Mesendoderm (in vitro differentiated cells): ENCODE results near the gene NMNAT3.

ENCODE experiments used
- DNase-seq: peaks from one replicate; pipeline ENCODE4 v3.0.0; 2013
- H2AK5ac ChIP-seq: 2 replicates; pipeline ENCODE4 v1.6.1; 2013; ENCODE audit warnings: low read length, inconsistent platforms
- H2BK120ac ChIP-seq: 2 replicates; pipeline ENCODE4 v1.6.1; 2013; ENCODE audit warnings: low read depth, mild to moderate bottlenecking, low read length, moderate library complexity, mixed read lengths
- H2BK15ac ChIP-seq: replicated peaks from 2 replicates; pipeline ENCODE4 v1.6.1; 2013; ENCODE audit warnings: low read depth, mild to moderate bottlenecking, moderate library complexity
- H2BK5ac ChIP-seq: 2 replicates; pipeline ENCODE4 v1.6.1; 2013; ENCODE audit warnings: low read length, inconsistent platforms
- H3K18ac ChIP-seq: 2 replicates; pipeline ENCODE4 v1.6.1; 2013; ENCODE audit warnings: mild to moderate bottlenecking, low read length, mixed read lengths
- H3K23ac ChIP-seq: one replicate; pipeline ENCODE4 v1.6.1; 2013; ENCODE audit warnings: low read length
- H3K27ac ChIP-seq: 2 replicates; pipeline ENCODE4 v1.5.1; 2013; ENCODE audit warnings: low read depth, mild to moderate bottlenecking, inconsistent platforms, low read length, moderate library complexity
- H3K27me3 ChIP-seq: 2 replicates; pipeline ENCODE4 v1.6.1; 2013; ENCODE audit warnings: low read length, control low read depth, mild to moderate bottlenecking, inconsistent platforms; ENCODE audit not compliant: insufficient read depth, poor library complexity
- H3K36me3 ChIP-seq: 2 replicates; pipeline ENCODE4 v1.6.1; 2013; ENCODE audit warnings: low read length, inconsistent platforms; ENCODE audit not compliant: control insufficient read depth, insufficient read depth
- H3K4ac ChIP-seq: one replicate; pipeline ENCODE4 v1.6.1; 2013; ENCODE audit warnings: low read depth, mild to moderate bottlenecking, low read length, moderate library complexity
- H3K4me1 ChIP-seq: 2 replicates; pipeline ENCODE4 v1.6.1; 2013; ENCODE audit warnings: low read depth, low read length, inconsistent platforms; ENCODE audit not compliant: control insufficient read depth
- H3K4me2 ChIP-seq: 2 replicates; pipeline ENCODE4 v1.6.1; 2013; ENCODE audit warnings: low read length
- H3K4me3 ChIP-seq: 2 replicates; pipeline ENCODE4 v1.5.1; 2013; ENCODE audit warnings: mild to moderate bottlenecking, low read length
- H3K56ac ChIP-seq: one replicate; pipeline ENCODE4 v1.6.1; 2013; ENCODE audit warnings: low read length
- H3K79me1 ChIP-seq: 2 replicates; pipeline ENCODE4 v1.6.1; 2013; ENCODE audit warnings: low read length, inconsistent platforms
- H3K79me2 ChIP-seq: 2 replicates; pipeline ENCODE4 v1.6.1; 2013; ENCODE audit warnings: mild to moderate bottlenecking, low read length; ENCODE audit not compliant: control insufficient read depth, insufficient read depth
- H3K9ac ChIP-seq: 2 replicates; pipeline ENCODE4 v1.6.1; 2013; ENCODE audit warnings: low read length, inconsistent platforms
- H4K5ac ChIP-seq: one replicate; pipeline ENCODE4 v1.6.1; 2013; ENCODE audit warnings: low read length
- H4K8ac ChIP-seq: one replicate; pipeline ENCODE4 v1.6.1; 2013; ENCODE audit warnings: low read depth, mild to moderate bottlenecking, control low read depth, low read length, moderate library complexity
- WGBS: extraction: QIAGEN DNeasy Blood & Tissue Kit; methylation state at CpG from one replicate; pipeline ENCODE4 v1.1.7; 2013; ENCODE audit warnings: low lambda C conversion rate, missing lambda C conversion rate; ENCODE audit not compliant: insufficient coverage; ENCODE audit errors: extremely low coverage; 5-methylcytosine and 5-hydroxymethylcytosine counted together

The NMNAT3 gene

GRCh38 chr3:139558351-139559266 is 119.2 kb downstream of the NMNAT3 start:
- H2BK120ac ChIP-seq: no peak overlapping the region
- no peak overlapping the region for H3K9ac ChIP-seq
- no peaks in the 10 kb centered on the region for H3K27me3 ChIP-seq
- no peak overlapping the region for H3K56ac ChIP-seq
- H3K18ac ChIP-seq: no peak overlapping the region
- no peak overlapping the region for H3K4ac ChIP-seq
- no peaks in the 10 kb centered on the region for H3K79me1 ChIP-seq
- no peaks in the 10 kb centered on the region for H3K36me3 ChIP-seq
- H3K4me2 ChIP-seq: no peak overlapping the region
- H3K79me2 ChIP-seq: no peaks in the 10 kb centered on the region
- no peak overlapping the region for H2BK15ac ChIP-seq
- no peak overlapping the region for H4K5ac ChIP-seq
- H2BK5ac ChIP-seq: no peak overlapping the region
- WGBS: no CpG with 5 or more reads among the region's 2 CpGs
- DNase-seq: no peak
- no peaks in the 10 kb centered on the region for H3K4me1 ChIP-seq
- H3K4me3 ChIP-seq: no peak overlapping the region
- H2AK5ac ChIP-seq: no peak overlapping the region
- H3K23ac ChIP-seq: no peak overlapping the region
- H4K8ac ChIP-seq: no peak overlapping the region
- H3K27ac ChIP-seq: no peak overlapping the region

- no peak overlapping the region for H3K56ac ChIP-seq
- H3K4me1 ChIP-seq: no peaks in the 10 kb centered on the region
Observed at GRCh38 chr3:139557041-139557440, 120.7 kb downstream of the NMNAT3 start.

DNA sequence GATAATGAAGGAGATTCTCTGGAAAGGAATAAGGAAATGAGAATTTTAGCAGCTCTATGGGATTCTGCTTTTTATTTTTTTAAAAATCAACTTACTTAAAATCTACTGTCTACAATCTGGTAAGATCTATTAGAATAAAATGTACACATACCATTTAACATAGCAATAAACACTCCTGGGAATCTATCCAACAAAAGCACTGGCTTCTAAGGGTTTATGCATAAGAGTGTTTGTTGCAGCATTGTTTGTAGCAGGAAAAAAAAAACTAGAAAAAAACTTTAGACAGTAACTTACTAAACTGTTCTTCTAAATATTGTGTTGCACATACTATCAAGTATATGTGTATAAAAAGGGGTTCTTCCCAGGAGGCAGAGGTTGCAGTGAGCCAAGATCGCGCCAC is 122.5 kb downstream of the NMNAT3 start:
- no peak overlapping the region for H3K23ac ChIP-seq
- no peak overlapping the region for H3K4me3 ChIP-seq
- H3K4me1 ChIP-seq: no peaks in the 10 kb centered on the region
- H2BK120ac ChIP-seq: no peak overlapping the region
- no peak overlapping the region for H3K4ac ChIP-seq
- H3K79me2 ChIP-seq: no peaks in the 10 kb centered on the region
- no peaks in the 10 kb centered on the region for H3K27me3 ChIP-seq
- no peak overlapping the region for H2BK15ac ChIP-seq
- no CpG with 5 or more reads among the region's 2 CpGs for WGBS
- H3K9ac ChIP-seq: no peak overlapping the region
- no peak overlapping the region for H2BK5ac ChIP-seq
- H4K8ac ChIP-seq: no peak overlapping the region
- H3K56ac ChIP-seq: no peak overlapping the region
- H2AK5ac ChIP-seq: no peak overlapping the region
- DNase-seq: no peak
- no peak overlapping the region for H3K4me2 ChIP-seq
- no peaks in the 10 kb centered on the region for H3K36me3 ChIP-seq
- no peak overlapping the region for H4K5ac ChIP-seq
- no peaks in the 10 kb centered on the region for H3K79me1 ChIP-seq
- H3K18ac ChIP-seq: no peak overlapping the region
- no peak overlapping the region for H3K27ac ChIP-seq

More at GRCh38 chr3:139557041-139557440, 120.7 kb downstream of the NMNAT3 start:
- Histone ChIP-seq H4K8ac (no peak overlapping the region), H3K18ac (no peak overlapping the region), H3K9ac (no peak overlapping the region), H3K79me2 (no peaks in the 10 kb centered on the region), H3K27me3 (no peaks in the 10 kb centered on the region), H2BK15ac (no peak overlapping the region), H2AK5ac (no peak overlapping the region), H3K36me3 (no peaks in the 10 kb centered on the region), H2BK5ac (no peak overlapping the region), H3K79me1 (no peaks in the 10 kb centered on the region), H4K5ac (no peak overlapping the region), H3K4ac (no peak overlapping the region), H3K4me3 (no peak overlapping the region), H3K27ac (no peak overlapping the region), H2BK120ac (no peak overlapping the region), H3K4me2 (no peak overlapping the region), H3K23ac (no peak overlapping the region)
- WGBS: no CpG with 5 or more reads among the region's 3 CpGs
- no peak for DNase-seq

GRCh38 chr3:139554628-139555027 is 123.1 kb downstream of the NMNAT3 start:
- no peak overlapping the region for H3K4me3 ChIP-seq
- no peak overlapping the region for H2BK15ac ChIP-seq
- H2BK120ac ChIP-seq: no peak overlapping the region
- no peak overlapping the region for H4K5ac ChIP-seq
- no peaks in the 10 kb centered on the region for H3K36me3 ChIP-seq
- no peak overlapping the region for H4K8ac ChIP-seq
- H2BK5ac ChIP-seq: no peak overlapping the region
- H3K9ac ChIP-seq: no peak overlapping the region
- H3K79me1 ChIP-seq: no peaks in the 10 kb centered on the region
- H3K56ac ChIP-seq: no peak overlapping the region
- no peak overlapping the region for H3K18ac ChIP-seq
- no peak overlapping the region for H3K4ac ChIP-seq
- H3K23ac ChIP-seq: no peak overlapping the region
- H3K4me1 ChIP-seq: no peaks in the 10 kb centered on the region
- H3K27ac ChIP-seq: no peak overlapping the region
- no peak overlapping the region for H3K4me2 ChIP-seq
- no peaks in the 10 kb centered on the region for H3K79me2 ChIP-seq
- no peak for DNase-seq
- no peaks in the 10 kb centered on the region for H3K27me3 ChIP-seq
- H2AK5ac ChIP-seq: no peak overlapping the region

- Histone ChIP-seq H3K27ac (no peak overlapping the region), H3K9ac (no peak overlapping the region), H4K5ac (no peak overlapping the region), H3K4me2 (no peak overlapping the region), H2BK15ac (no peak overlapping the region), H4K8ac (no peak overlapping the region), H3K4me3 (no peak overlapping the region), H3K18ac (no peak overlapping the region), H3K36me3 (no peaks in the 10 kb centered on the region), H3K23ac (no peak overlapping the region), H3K79me1 (no peaks in the 10 kb centered on the region), H3K4me1 (no peaks in the 10 kb centered on the region), H3K4ac (no peak overlapping the region), H3K56ac (no peak overlapping the region), H3K27me3 (no peaks in the 10 kb centered on the region), H2BK5ac (no peak overlapping the region), H3K79me2 (no peaks in the 10 kb centered on the region), H2BK120ac (no peak overlapping the region), H2AK5ac (no peak overlapping the region)
- no CpG with 5 or more reads among the region's 4 CpGs for WGBS
- DNase-seq: no peak
Observed at GRCh38 chr3:139552632-139553365, 125.0 kb downstream of the NMNAT3 start.
